Fibroblast of pulmonary artery (primary cell): ENCODE measurements around the gene NSL1.
A peak's percentile ranks its signal among the peaks of the same experiment; 100 is the strongest.

Source experiments
- DNase-seq: peaks from one replicate; pipeline ENCODE4 v3.0.0-alpha.2; 2010; ENCODE audit warnings: low read depth
- H3K4me3 ChIP-seq: replicated peaks from 2 replicates; pipeline ENCODE4 v1.5.1; 2011; ENCODE audit warnings: low read depth, mild to moderate bottlenecking, control low read depth, low read length, moderate library complexity
- TF ChIP-seq, protein P1 (sequence below): IDR thresholded peaks from 2 replicates; pipeline ENCODE4 v1.5.1; 2011; ENCODE audit warnings: mild to moderate bottlenecking, control low read depth, low read length, inconsistent platforms; ENCODE audit errors: missing control alignments

NSL1 gene

DNA sequence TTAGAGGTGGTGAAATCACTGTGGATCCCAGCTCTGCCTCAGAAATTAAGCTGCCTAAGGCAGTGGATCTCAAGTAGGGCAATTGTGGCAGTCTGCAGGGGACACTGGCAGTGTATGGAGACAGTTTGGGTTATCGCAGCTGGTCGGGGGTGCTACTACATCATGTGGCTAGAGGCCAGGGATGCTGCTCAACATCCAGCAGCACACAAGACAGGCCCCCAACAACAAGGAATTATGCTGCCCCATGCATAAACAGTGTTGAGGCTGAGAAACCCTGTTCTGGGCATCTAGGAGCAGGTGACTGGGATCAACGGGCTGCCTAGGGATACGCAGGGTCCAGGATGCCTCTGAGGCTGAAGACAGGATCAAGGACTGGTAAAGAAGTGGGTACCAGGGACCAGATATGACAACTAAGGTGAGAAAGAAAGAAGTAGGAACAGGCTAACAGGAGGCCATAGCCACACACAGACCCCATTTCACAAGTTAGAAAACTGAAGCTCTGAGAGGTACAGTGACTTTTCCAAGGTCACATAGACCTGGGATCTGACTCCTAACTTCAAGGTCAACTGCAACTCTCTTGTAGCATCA, 100.7 kb downstream of the NSL1 start:
- no peak overlapping the region for H3K4me3 ChIP-seq
- DNase-seq, result no peak
- TF ChIP-seq, protein P1, sequence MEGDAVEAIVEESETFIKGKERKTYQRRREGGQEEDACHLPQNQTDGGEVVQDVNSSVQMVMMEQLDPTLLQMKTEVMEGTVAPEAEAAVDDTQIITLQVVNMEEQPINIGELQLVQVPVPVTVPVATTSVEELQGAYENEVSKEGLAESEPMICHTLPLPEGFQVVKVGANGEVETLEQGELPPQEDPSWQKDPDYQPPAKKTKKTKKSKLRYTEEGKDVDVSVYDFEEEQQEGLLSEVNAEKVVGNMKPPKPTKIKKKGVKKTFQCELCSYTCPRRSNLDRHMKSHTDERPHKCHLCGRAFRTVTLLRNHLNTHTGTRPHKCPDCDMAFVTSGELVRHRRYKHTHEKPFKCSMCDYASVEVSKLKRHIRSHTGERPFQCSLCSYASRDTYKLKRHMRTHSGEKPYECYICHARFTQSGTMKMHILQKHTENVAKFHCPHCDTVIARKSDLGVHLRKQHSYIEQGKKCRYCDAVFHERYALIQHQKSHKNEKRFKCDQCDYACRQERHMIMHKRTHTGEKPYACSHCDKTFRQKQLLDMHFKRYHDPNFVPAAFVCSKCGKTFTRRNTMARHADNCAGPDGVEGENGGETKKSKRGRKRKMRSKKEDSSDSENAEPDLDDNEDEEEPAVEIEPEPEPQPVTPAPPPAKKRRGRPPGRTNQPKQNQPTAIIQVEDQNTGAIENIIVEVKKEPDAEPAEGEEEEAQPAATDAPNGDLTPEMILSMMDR, result no peak

DNA sequence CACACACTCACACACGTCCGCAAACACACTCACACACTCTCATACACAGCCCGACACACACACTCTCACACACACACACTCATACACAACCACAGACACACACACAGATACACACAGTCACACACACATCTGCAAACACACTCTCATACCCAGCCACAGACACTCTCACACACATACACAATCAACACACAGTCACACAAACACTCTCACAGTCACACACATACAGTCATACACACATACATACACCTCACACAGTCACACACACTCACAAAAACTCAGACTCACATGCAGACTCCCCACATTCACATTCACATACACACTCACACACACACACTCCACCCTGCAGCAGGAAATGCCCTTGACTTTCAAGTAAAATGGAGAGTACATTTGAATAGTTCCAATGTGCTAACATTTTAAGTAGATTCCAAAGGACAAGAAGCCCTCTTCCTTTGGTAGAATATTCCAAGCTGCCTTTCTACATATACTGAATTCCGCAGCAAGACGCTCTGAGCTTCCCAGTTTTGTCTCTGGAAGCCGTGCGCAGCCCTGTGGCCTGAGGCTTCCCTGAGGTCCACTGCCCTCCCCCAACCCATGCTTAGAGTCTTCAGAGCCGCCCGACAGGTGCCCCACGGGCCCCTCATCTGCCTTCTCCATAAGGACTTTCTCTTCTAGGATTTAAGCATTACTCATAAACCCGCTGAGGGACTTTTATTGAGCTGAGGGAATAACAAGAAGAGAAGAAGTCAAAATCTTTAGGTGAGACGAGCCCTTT, 101.6 kb downstream of the NSL1 start:
- DNase-seq, result no peak
- TF ChIP-seq, protein P1, result no peak
- H3K4me3 ChIP-seq, result no peak overlapping the region

- TF ChIP-seq, protein P1, result no peak
- H3K4me3 ChIP-seq, result no peak overlapping the region
- DNase-seq, result no peak
Measured at GRCh38 chr1:212689196-212689725, 102.3 kb downstream of the NSL1 start.

GRCh38 chr1:212688341-212689047, 103.1 kb downstream of the NSL1 start:
- TF ChIP-seq, protein P1, result no peak
- no peak overlapping the region for H3K4me3 ChIP-seq
- DNase-seq, result peak; percentile 82

DNA sequence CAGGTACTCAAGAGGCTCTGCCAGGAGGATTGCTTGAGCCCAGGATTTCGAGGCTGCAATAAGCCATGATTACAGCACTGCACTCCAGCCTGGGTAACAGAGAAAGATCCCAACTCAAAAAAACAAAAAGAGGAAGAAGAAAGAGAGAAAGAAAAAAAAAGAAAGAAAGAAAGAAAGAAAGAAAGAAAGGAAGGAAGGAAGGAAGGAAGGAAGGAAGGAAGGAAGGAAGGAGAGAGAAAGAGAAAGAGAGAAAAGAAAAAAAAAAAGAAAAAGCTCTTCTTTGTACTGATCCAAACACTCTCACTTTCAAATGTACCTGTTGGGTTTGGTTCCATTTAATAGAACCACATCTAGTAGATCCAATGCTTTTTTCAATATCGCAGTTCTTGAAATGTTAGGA, 103.8 kb downstream of the NSL1 start:
- no peak for DNase-seq
- TF ChIP-seq, protein P1, result no peak
- no peak overlapping the region for H3K4me3 ChIP-seq

DNA sequence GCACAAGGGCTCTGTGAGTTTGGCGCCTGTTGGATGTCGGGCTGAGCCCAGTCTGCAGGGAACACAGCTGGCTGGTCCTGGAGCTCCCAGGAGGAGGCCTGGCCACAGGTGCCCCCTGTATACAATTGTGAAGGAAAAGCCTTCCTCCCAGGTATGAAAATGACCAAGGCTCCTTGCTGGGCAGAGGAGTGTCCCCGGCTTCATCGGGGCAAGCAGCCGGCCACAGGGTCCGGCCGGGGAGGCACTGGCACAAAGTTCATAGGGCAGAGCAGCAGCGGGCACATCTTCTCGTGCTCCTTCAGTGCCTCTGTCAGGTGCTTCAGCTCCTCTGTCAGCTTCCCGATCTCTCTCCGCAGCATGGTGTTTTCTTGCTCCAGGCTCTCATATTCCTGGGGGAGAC, 105.0 kb downstream of the NSL1 start:
- DNase-seq, result no peak
- TF ChIP-seq, protein P1, result no peak
- H3K4me3 ChIP-seq, result no peak overlapping the region
